ENCODE results near the gene RAB11FIP4.

RAB11FIP4 gene

DNA sequence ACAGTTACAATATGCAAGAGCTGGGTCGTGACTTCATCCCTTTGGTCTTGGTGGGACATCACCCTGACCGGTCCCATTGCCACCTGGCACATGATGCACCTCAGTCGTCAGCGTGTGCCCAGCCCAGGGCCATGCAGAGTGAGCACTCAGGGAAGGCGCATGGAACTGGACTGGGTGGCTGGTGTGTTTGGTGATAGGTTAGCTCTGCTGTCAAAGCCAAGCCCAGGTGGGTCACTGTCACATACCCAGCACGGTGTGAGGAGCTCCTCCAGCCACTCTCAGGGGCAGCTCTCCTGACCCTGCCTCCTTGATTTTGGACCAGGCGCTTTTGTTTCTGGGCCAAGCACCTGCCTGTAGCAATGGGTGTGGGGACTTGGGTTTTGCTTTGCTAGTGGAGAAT lies 180.9 kb downstream of the RAB11FIP4 start:
- no peak for FAIRE-seq

DNA sequence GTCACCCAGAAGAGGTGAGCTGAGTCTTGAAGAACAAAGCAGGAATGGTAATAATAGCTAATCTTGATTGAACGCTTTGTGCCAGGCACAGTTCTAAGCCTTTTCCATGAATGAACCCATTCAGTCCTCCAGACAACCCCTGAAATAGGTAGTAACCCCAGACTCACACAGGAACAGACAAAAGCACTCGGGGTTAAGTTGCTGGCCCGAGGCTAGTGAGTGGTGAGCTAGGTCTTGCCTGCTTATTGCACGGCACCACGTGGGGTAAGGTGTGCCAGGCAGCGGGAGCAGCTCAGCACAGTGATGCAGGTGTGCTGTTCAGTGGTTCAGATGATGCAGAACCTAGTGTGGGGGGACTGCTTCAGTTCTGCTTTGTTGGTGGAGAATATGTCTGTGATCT lies 181.6 kb downstream of the RAB11FIP4 start:
- no peak for FAIRE-seq

GRCh38 chr17:31573861-31574260 lies 182.4 kb downstream of the RAB11FIP4 start:
- FAIRE-seq: no peak

- no peak for FAIRE-seq
Measured at GRCh38 chr17:31574458-31574857, 183.0 kb downstream of the RAB11FIP4 start.

DNA sequence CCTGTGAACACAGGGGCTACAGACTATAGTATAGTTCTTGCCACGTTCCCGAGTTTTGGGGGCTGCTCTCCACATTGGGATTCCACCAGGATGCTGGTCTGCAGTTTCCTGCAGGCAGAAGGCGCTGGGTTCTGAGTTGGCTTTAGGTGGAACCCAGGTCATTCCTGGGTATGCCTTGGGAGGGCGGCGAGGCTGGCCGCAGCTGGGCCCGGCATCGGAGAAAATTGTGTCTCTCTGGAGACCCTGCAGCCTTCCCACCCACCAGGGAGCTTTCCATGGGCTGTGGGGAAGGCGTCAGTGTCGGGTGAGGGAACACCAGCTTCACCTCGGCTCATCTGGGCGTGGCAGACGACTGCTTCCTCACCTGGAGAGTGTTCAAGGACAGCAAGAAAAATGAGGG lies 183.6 kb downstream of the RAB11FIP4 start:
- no peak for FAIRE-seq

- FAIRE-seq: no peak
Measured at GRCh38 chr17:31579265-31579664, 187.8 kb downstream of the RAB11FIP4 start.

GRCh38 chr17:31580316-31580705 lies 188.8 kb downstream of the RAB11FIP4 start:
- no peak for FAIRE-seq

DNA sequence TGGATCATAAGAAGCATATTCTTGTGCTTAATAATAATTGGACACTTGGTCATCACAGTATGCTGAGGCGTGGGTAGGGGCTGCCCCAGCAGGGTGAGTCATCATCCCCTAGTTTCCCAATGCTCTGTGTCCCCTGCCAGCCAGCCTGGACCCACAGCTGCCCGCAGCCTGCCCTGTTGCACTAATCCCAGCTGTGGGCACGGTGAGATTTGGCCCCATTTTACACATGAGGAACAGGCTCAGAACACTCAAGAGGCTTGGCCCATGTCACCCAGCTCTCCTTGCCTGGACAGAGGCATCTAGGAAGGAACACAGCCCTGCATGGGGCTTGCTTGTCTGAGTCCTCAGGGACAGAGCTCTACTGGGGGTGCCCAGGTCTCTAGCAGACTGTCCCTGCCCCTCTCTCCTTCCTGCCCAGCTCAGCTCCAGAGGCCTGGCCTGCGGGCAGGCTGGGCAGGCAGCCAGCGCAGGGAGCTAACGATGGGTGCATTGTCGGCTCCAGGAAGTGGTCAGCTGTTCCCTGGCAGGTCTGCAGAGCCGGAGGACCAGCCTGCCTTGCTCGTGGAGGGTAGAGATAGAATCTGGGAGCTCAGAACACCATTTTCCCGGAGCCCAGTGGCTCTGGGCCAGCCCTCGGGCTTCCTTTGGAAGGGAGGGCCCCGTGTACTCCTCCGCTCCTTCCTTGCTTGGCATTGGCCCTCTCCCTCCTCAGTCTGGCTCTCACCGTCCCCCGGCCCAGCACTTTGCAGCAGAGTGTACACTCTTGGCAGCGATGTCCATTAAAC lies 189.4 kb downstream of the RAB11FIP4 start:
- no peak for FAIRE-seq

GRCh38 chr17:31581491-31581890 lies 190.0 kb downstream of the RAB11FIP4 start:
- no peak for FAIRE-seq

GRCh38 chr17:31582151-31582907 lies 190.9 kb downstream of the RAB11FIP4 start:
- no peak for FAIRE-seq

DNA sequence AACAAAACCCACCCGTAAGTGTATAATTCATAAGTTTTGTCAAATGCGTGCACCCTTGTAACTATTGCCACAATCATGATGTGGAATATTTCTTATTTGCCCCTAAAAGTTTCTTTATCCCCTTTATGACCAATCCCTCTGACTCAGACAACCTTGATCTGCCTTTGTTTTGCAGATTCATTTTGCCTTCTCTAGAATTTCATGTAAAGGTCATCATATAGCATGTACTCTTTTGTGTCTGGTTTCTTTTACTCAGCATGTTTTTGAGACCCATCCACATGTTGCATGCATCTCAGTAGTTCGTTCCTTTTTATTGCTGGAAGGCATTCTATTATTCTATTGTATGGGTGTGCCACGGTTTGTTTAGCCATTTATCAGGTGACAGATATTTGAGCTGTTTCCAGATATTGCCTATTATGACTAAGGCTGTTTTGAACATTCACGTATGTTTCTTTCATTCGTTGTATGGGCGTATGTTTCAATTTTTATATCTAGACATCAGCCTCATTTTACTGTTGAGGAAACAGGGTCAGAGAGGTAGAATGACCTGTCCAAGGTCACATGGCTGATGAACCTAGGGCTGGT lies 192.4 kb downstream of the RAB11FIP4 start:
- no peak for FAIRE-seq

DNA sequence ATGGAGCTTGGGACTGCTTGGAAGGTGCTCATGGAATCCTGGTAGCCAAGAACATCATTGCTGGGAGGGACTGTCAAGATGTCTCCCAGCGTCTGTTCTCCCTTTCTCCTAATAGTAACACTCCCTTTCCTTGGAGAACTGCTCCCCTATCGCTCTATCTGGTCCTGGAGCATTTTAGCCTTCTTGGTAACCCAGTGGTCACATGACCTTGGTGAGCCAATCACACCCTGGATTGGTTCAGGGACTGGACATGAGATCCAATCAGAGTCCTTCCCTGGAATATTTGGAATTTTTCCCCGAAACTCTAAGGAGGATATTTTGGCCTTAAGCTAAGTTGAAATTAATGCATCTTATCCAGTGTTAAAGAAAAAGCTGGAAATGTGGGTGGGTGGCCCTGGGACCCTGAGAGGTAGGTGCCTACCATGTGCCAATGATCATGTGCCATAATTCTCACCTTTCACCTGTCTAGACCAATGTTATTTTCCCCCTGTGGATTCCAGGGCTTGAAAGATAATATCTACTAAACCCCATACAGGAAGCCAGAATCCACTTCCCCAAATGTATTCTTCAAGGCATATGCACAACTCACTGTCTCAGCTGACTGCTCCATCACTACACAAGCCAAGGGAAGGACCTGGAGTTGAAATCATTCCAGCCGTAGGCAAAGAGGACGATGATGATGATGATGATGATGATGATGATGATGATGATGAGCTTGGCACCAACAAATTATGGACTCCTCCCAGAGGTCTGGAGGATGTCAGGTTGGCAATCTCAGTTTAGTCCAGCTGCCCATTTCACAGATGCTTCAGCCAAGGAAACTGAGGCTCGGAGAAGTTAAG lies 193.2 kb downstream of the RAB11FIP4 start:
- no peak for FAIRE-seq

DNA sequence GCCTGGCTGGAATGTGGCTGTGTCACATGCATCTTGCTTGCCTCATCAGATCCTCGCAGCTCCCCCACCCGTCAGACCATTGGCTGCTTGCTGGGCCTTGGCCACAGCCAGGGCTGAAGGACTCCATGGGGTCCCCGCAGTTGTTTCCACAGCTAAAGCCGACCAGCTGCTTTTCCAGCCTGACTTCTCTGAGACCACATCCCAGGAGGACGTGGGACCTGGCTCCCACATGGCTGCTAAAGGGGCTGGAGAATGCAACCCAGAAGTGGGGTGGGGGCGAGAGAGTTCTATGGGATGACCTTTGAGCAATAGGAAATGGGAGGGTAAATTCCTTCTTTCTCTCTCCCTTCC lies 193.8 kb downstream of the RAB11FIP4 start:
- FAIRE-seq: no peak

DNA sequence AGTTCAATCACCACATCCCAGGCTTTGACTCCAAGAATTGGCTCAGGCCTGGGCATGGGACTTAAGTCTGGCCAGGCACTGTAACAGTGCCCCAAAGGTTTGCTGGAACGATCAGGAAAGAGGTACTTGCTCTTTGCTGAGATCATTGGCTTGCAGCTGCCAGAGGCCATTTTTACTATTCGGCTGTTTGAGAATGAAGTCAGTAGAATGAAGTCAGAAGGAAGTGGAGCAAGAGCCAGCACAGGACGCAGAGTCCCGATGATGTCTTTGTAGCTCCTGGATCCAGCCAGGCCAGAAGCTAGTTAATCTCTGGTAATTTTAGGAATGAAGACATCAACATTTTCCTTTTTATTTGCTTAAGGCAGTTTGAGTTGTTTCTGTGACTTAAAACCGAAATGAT lies 195.5 kb downstream of the RAB11FIP4 start:
- FAIRE-seq: no peak

GRCh38 chr17:31587462-31587861 lies 196.0 kb downstream of the RAB11FIP4 start:
- no peak for FAIRE-seq
